A673 (cell line): ENCODE data around the gene BHMT.

Source experiments
- EZH2 ChIP-seq: fragments of 200-600 bp; sonication (generic); IDR thresholded peaks from 2 replicates; pipeline ENCODE4 v1.6.1; 2017; ENCODE audit warnings: borderline replicate concordance, low read depth, mild to moderate bottlenecking, mixed read lengths, antibody characterized with exemption, low read length; ENCODE audit not compliant: poor library complexity, severe bottlenecking
- TF ChIP-seq, protein P1 (sequence below): fragments of 300-800, 200-600 bp; sonication (generic); conservative IDR thresholded peaks from 2 replicates; pipeline ENCODE4 v1.5.1; 2017; ENCODE audit warnings: low read depth, mild to moderate bottlenecking, antibody characterized with exemption, low read length, moderate library complexity, mixed read lengths

DNA sequence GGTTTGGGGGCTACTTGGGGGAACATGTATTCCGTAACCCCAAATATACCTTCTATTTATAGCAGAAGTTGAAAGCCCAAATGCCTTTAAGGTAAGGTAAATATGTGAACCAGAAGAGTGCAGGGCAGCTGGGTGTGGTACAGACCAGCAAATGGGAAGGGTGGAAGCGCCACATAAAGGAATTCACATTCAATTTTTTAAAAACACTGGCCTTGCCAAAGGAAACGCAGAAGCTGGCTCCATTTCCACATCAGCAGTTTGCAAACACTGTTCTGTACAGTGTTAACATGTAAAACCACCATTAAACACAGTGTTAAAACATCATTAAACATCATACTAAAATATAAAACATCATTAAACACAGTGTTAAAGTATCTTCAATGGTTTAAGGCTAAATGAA is 3.5 kb upstream of the BHMT start:
- TF ChIP-seq, protein P1, sequence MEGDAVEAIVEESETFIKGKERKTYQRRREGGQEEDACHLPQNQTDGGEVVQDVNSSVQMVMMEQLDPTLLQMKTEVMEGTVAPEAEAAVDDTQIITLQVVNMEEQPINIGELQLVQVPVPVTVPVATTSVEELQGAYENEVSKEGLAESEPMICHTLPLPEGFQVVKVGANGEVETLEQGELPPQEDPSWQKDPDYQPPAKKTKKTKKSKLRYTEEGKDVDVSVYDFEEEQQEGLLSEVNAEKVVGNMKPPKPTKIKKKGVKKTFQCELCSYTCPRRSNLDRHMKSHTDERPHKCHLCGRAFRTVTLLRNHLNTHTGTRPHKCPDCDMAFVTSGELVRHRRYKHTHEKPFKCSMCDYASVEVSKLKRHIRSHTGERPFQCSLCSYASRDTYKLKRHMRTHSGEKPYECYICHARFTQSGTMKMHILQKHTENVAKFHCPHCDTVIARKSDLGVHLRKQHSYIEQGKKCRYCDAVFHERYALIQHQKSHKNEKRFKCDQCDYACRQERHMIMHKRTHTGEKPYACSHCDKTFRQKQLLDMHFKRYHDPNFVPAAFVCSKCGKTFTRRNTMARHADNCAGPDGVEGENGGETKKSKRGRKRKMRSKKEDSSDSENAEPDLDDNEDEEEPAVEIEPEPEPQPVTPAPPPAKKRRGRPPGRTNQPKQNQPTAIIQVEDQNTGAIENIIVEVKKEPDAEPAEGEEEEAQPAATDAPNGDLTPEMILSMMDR, result no peak
- TF ChIP-seq EZH2, result no peak
